Effector memory CD4-positive, alpha-beta T cell (primary cell): ENCODE data around the gene LRRC4C.

Experiments used
- DNase-seq, 3 donors: peaks; one replicate each; pipeline ENCODE4 v3.0.0-alpha.2; 2020
- H3K27ac ChIP-seq: 2 replicates; pipeline ENCODE4 v1.7.0; 2013; ENCODE audit warnings: mild to moderate bottlenecking, low read length, moderate library complexity; ENCODE audit not compliant: insufficient read depth, poor library complexity, severe bottlenecking
- H3K27me3 ChIP-seq: replicated peaks from 2 replicates; pipeline ENCODE4 v1.7.0; 2013; ENCODE audit warnings: mild to moderate bottlenecking, low read length; ENCODE audit not compliant: insufficient read depth, control insufficient read depth, poor library complexity, severe bottlenecking
- H3K36me3 ChIP-seq: 2 replicates; pipeline ENCODE4 v1.7.0; 2013; ENCODE audit warnings: mild to moderate bottlenecking, low read length, moderate library complexity; ENCODE audit not compliant: control insufficient read depth, insufficient read depth
- H3K4me1 ChIP-seq: 2 replicates; pipeline ENCODE4 v1.7.0; 2013; ENCODE audit warnings: low read length, mild to moderate bottlenecking; ENCODE audit not compliant: control insufficient read depth, insufficient read depth, poor library complexity, severe bottlenecking
- H3K4me3 ChIP-seq: 2 replicates; pipeline ENCODE4 v1.7.0; 2013; ENCODE audit warnings: low read length, low read depth, mild to moderate bottlenecking; ENCODE audit not compliant: insufficient read depth, poor library complexity, severe bottlenecking
- H3K9me3 ChIP-seq: 2 replicates; pipeline ENCODE4 v1.7.0; 2013; ENCODE audit warnings: mild to moderate bottlenecking, low read length, moderate library complexity; ENCODE audit not compliant: control insufficient read depth

LRRC4C gene

GRCh38 chr11:41056892-41057569 is 402.4 kb downstream of the LRRC4C start:
- no peak for DNase-seq
- H3K4me3 ChIP-seq = no peak overlapping the region
- no peak overlapping the region for H3K27ac ChIP-seq
- peaks cover 7% of the 10 kb centered on the region for H3K9me3 ChIP-seq
- no peaks in the 10 kb centered on the region for H3K4me1 ChIP-seq
- no peaks in the 10 kb centered on the region for H3K36me3 ChIP-seq
- H3K27me3 ChIP-seq = no peaks in the 10 kb centered on the region

- Histone ChIP-seq H3K36me3 (no peaks in the 10 kb centered on the region), H3K4me3 (no peak overlapping the region), H3K4me1 (no peaks in the 10 kb centered on the region), H3K27ac (no peak overlapping the region), H3K9me3 (peaks cover 7% of the 10 kb centered on the region), H3K27me3 (no peaks in the 10 kb centered on the region)
- no peak for DNase-seq
Measured at GRCh38 chr11:41053894-41054293, 405.6 kb downstream of the LRRC4C start.

GRCh38 chr11:41051919-41052635 is 407.4 kb downstream of the LRRC4C start:
- no peak overlapping the region for H3K4me3 ChIP-seq
- H3K27ac ChIP-seq = no peak overlapping the region
- no peaks in the 10 kb centered on the region for H3K27me3 ChIP-seq
- DNase-seq = no peak
- H3K9me3 ChIP-seq = peaks cover 2% of the 10 kb centered on the region
- no peaks in the 10 kb centered on the region for H3K36me3 ChIP-seq
- H3K4me1 ChIP-seq = no peaks in the 10 kb centered on the region

- H3K4me1 ChIP-seq = no peaks in the 10 kb centered on the region
- DNase-seq = no peak
- H3K36me3 ChIP-seq = no peaks in the 10 kb centered on the region
- H3K4me3 ChIP-seq = no peak overlapping the region
- no peaks in the 10 kb centered on the region for H3K9me3 ChIP-seq
- no peak overlapping the region for H3K27ac ChIP-seq
- no peaks in the 10 kb centered on the region for H3K27me3 ChIP-seq
Measured at GRCh38 chr11:41050791-41051190, 408.7 kb downstream of the LRRC4C start.

GRCh38 chr11:41047229-41047628 is 412.2 kb downstream of the LRRC4C start:
- Histone ChIP-seq H3K4me3 (no peak overlapping the region), H3K9me3 (no peaks in the 10 kb centered on the region), H3K4me1 (no peaks in the 10 kb centered on the region), H3K27me3 (no peaks in the 10 kb centered on the region), H3K27ac (no peak overlapping the region), H3K36me3 (no peaks in the 10 kb centered on the region)
- no peak for DNase-seq

- Histone ChIP-seq H3K27me3 (no peaks in the 10 kb centered on the region), H3K4me1 (no peaks in the 10 kb centered on the region), H3K9me3 (no peaks in the 10 kb centered on the region), H3K27ac (no peak overlapping the region), H3K36me3 (no peaks in the 10 kb centered on the region), H3K4me3 (no peak overlapping the region)
- no peak for DNase-seq
Measured at GRCh38 chr11:41045266-41045665, 414.2 kb downstream of the LRRC4C start.

GRCh38 chr11:41044747-41045146 is 414.7 kb downstream of the LRRC4C start:
- H3K9me3 ChIP-seq = no peaks in the 10 kb centered on the region
- H3K27me3 ChIP-seq = no peaks in the 10 kb centered on the region
- H3K4me1 ChIP-seq = no peaks in the 10 kb centered on the region
- H3K4me3 ChIP-seq = no peak overlapping the region
- no peak for DNase-seq
- H3K36me3 ChIP-seq = no peaks in the 10 kb centered on the region
- no peak overlapping the region for H3K27ac ChIP-seq

- H3K27ac ChIP-seq = no peak overlapping the region
- H3K9me3 ChIP-seq = no peaks in the 10 kb centered on the region
- DNase-seq = no peak
- H3K4me3 ChIP-seq = no peak overlapping the region
- no peaks in the 10 kb centered on the region for H3K27me3 ChIP-seq
- H3K4me1 ChIP-seq = no peaks in the 10 kb centered on the region
- no peaks in the 10 kb centered on the region for H3K36me3 ChIP-seq
Measured at GRCh38 chr11:41042688-41043087, 416.8 kb downstream of the LRRC4C start.

- no peaks in the 10 kb centered on the region for H3K27me3 ChIP-seq
- H3K4me3 ChIP-seq = no peak overlapping the region
- no peaks in the 10 kb centered on the region for H3K9me3 ChIP-seq
- H3K27ac ChIP-seq = no peak overlapping the region
- no peak for DNase-seq
- no peaks in the 10 kb centered on the region for H3K36me3 ChIP-seq
- no peaks in the 10 kb centered on the region for H3K4me1 ChIP-seq
Measured at GRCh38 chr11:41040474-41040873, 419.0 kb downstream of the LRRC4C start.

GRCh38 chr11:41039592-41039991 is 419.9 kb downstream of the LRRC4C start:
- H3K27me3 ChIP-seq = no peaks in the 10 kb centered on the region
- no peaks in the 10 kb centered on the region for H3K4me1 ChIP-seq
- H3K4me3 ChIP-seq = no peak overlapping the region
- no peak for DNase-seq
- no peaks in the 10 kb centered on the region for H3K36me3 ChIP-seq
- no peaks in the 10 kb centered on the region for H3K9me3 ChIP-seq
- H3K27ac ChIP-seq = no peak overlapping the region
